Eye (tissue), 1 donor: ENCODE results near the gene ZG16.
"Not testable (repeated sequence)": the region's sequence is repeated elsewhere in the genome, so short reads cannot be mapped to it uniquely, and the experiment has no call there.

ENCODE experiments used
- DNase-seq: peaks from one replicate; pipeline ENCODE4 v3.0.0-alpha.2; 2015

Gene ZG16

GRCh38 chr16:29753516-29753915 lies 24.5 kb upstream of the ZG16 start:
- no peak for DNase-seq

- no peak for DNase-seq
Measured at GRCh38 chr16:29756654-29757053, 21.4 kb upstream of the ZG16 start.

- not testable (repeated sequence) for DNase-seq
Measured at GRCh38 chr16:29757086-29757485, 21.0 kb upstream of the ZG16 start.

- DNase-seq: no peak
Measured at GRCh38 chr16:29757950-29758466, 20.0 kb upstream of the ZG16 start.

GRCh38 chr16:29760567-29761279 lies 17.3 kb upstream of the ZG16 start:
- DNase-seq: no peak

- DNase-seq: not testable (repeated sequence)
Measured at GRCh38 chr16:29761280-29761651, 16.8 kb upstream of the ZG16 start.

- DNase-seq: no peak
Measured at GRCh38 chr16:29761882-29762281, 16.2 kb upstream of the ZG16 start.

GRCh38 chr16:29763326-29763725 lies 14.7 kb upstream of the ZG16 start:
- no peak for DNase-seq

- DNase-seq: no peak
Measured at GRCh38 chr16:29765167-29766032, 12.7 kb upstream of the ZG16 start.

GRCh38 chr16:29766571-29766970 lies 11.5 kb upstream of the ZG16 start:
- no peak for DNase-seq

- DNase-seq: no peak
Measured at GRCh38 chr16:29767062-29767461, 11.0 kb upstream of the ZG16 start.

GRCh38 chr16:29769507-29769906 lies 8.5 kb upstream of the ZG16 start:
- no peak for DNase-seq

- no peak for DNase-seq
Measured at GRCh38 chr16:29770250-29770929, 7.7 kb upstream of the ZG16 start.

GRCh38 chr16:29772330-29772729 lies 5.7 kb upstream of the ZG16 start:
- DNase-seq: not testable (repeated sequence)

GRCh38 chr16:29774730-29775129 lies 3.3 kb upstream of the ZG16 start:
- DNase-seq: no peak

- no peak for DNase-seq
Measured at GRCh38 chr16:29775742-29776408, 2.2 kb upstream of the ZG16 start.

GRCh38 chr16:29779474-29779873 lies 1.4 kb downstream of the ZG16 start:
- DNase-seq: no peak

GRCh38 chr16:29783094-29783953 lies 5.3 kb downstream of the ZG16 start:
- not testable (repeated sequence) for DNase-seq

GRCh38 chr16:29784157-29784556 lies 6.1 kb downstream of the ZG16 start:
- no peak for DNase-seq

- DNase-seq: peak; percentile 85
Measured at GRCh38 chr16:29784901-29785500, 6.9 kb downstream of the ZG16 start.

GRCh38 chr16:29787155-29787554 lies 9.1 kb downstream of the ZG16 start:
- DNase-seq: not testable (repeated sequence)
